OCI-LY7 (cell line): ENCODE measurements around the gene CLCA1. TPM values are rescaled to one million over a fixed set of nuclear protein-coding genes. Genes with fewer than 3 reads are reported as not detected.

ENCODE experiments used
- BruUV-seq: library from RNA; stranded (reverse); fragments of 400-500 nt; replicated peaks from 2 replicates; lab custom pipeline; 2021; lab: Mats Ljungman, UMichigan
- CTCF ChIA-PET: fragments of 300-600 bp; sonication (Branson Sonifier 250); formaldehyde crosslinking; loops from one replicate; lab custom pipeline; 2022; ENCODE audit warnings: antibody characterized with exemption; ENCODE audit not compliant: unreplicated experiment; lab: Charles Lee
- POLR2A ChIA-PET: fragments of 300-600 bp; sonication (Branson Sonifier 250); formaldehyde crosslinking; loops from one replicate; lab custom pipeline; 2022; ENCODE audit warnings: antibody characterized with exemption; lab: Charles Lee
- DNase-seq: peaks from one replicate; pipeline ENCODE4 v3.0.0-alpha.2; 2015; ENCODE audit warnings: low spot score
- H2AFZ ChIP-seq: fragments of 200-600 bp; sonication (generic), shearing (Covaris generic); 2 replicates; pipeline ENCODE4 v1.6.1; 2014; ENCODE audit warnings: mild to moderate bottlenecking, antibody characterized with exemption, low read length, moderate library complexity
- H3K27ac ChIP-seq: fragments of 200-600 bp; sonication (generic); 2 replicates; pipeline ENCODE4 v1.5.1; 2014; ENCODE audit warnings: mixed run types, low read depth, mild to moderate bottlenecking, moderate library complexity, low read length, inconsistent platforms; ENCODE audit not compliant: poor library complexity, severe bottlenecking
- H3K36me3 ChIP-seq: fragments of 200-600 bp; sonication (generic); 2 replicates; pipeline ENCODE4 v1.6.1; 2014; ENCODE audit warnings: mild to moderate bottlenecking, antibody characterized with exemption, low read length, moderate library complexity, mixed read lengths; ENCODE audit not compliant: insufficient read depth
- H3K4me1 ChIP-seq: fragments of 200-600 bp; sonication (generic); 2 replicates; pipeline ENCODE4 v1.5.1; 2014; ENCODE audit warnings: mild to moderate bottlenecking, low read length; ENCODE audit not compliant: insufficient read depth, poor library complexity, severe bottlenecking
- H3K4me2 ChIP-seq: fragments of 200-600 bp; sonication (generic); 2 replicates; pipeline ENCODE4 v1.6.1; 2014; ENCODE audit warnings: mild to moderate bottlenecking, low read length
- H3K4me3 ChIP-seq: fragments of 200-600 bp; sonication (generic); 2 replicates; pipeline ENCODE4 v1.5.1; 2014; ENCODE audit warnings: mild to moderate bottlenecking, low read depth, low read length; ENCODE audit not compliant: poor library complexity, severe bottlenecking
- H3K79me2 ChIP-seq: fragments of 200-600 bp; sonication (generic); 2 replicates; pipeline ENCODE4 v1.6.1; 2016; ENCODE audit warnings: low read depth, mild to moderate bottlenecking, low read length, moderate library complexity, mixed read lengths; ENCODE audit not compliant: insufficient read depth
- H3K9me2 ChIP-seq: fragments of 200-600 bp; sonication (generic); 2 replicates; pipeline ENCODE4 v1.6.1; 2016; ENCODE audit warnings: mild to moderate bottlenecking, low read length, mixed read lengths; ENCODE audit not compliant: insufficient read depth
- H3K9me3 ChIP-seq: fragments of 200-600 bp; sonication (generic); 2 replicates; pipeline ENCODE4 v1.6.1; 2014; ENCODE audit warnings: mild to moderate bottlenecking, mixed run types, low read length, mixed read lengths
- H4K20me1 ChIP-seq: fragments of 200-600 bp; sonication (generic); 2 replicates; pipeline ENCODE4 v1.6.1; 2014; ENCODE audit warnings: mild to moderate bottlenecking, antibody characterized with exemption, low read length, moderate library complexity, mixed read lengths; ENCODE audit not compliant: insufficient read depth
- CTCF ChIP-seq: fragments of 200-600 bp; sonication (generic); conservative IDR thresholded peaks from 2 replicates; pipeline ENCODE4 v1.5.1; 2014; ENCODE audit warnings: mild to moderate bottlenecking, antibody characterized with exemption, low read length, moderate library complexity, mixed read lengths
- EZH2phosphoT487 ChIP-seq: fragments of 200-600 bp; sonication (generic); IDR thresholded peaks from 2 replicates; pipeline ENCODE4 v1.6.1; 2018; ENCODE audit warnings: low read depth, borderline replicate concordance, mild to moderate bottlenecking, mixed run types, antibody characterized with exemption, low read length, moderate library complexity, mixed read lengths
- intact Hi-C: fragments of 100-400 bp; cut with micrococcal nuclease; formaldehyde crosslinking; loops from one replicate; pipeline ENCODE4 v1.10.0; 2022; ENCODE audit not compliant: unreplicated experiment
- total RNA-seq, 2 experiments: library from RNA; depleted of rRNA in 1 of 2; stranded (reverse); fragments of >200 nt in 1 of 2; shearing (Covaris generic) in 1 of 2; gene quantifications; 2 replicates each; pipeline ENCODE4 v1.2.3, GENCODE V29; 2014 to 2022

Gene CLCA1
- total RNA-seq, 2 experiments from 2014 or later = not detected

DNA sequence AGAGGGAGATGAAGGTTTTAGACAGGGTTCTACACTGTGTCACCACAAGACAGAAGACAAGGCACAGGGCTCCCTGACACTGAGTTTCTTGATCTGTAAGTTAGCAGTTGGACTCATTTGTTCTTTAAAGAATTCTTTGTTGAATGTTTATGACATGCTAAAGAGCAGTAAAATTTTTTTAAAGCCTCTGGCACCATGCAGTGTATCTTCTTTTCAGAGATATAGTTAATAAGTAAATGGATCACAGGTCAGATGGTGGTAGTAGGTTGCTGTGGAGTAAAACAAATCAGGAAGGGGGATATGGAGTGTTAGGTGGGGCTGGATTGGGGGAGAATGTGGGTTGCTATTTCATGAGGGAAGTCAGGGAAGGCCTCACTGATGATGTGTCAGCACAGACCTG lies 80.1 kb downstream of the CLCA1 start:
- Histone ChIP-seq H4K20me1 (no peaks in the 10 kb centered on the region), H3K4me2 (no peak overlapping the region), H3K79me2 (no peaks in the 10 kb centered on the region), H2AFZ (no peak overlapping the region), H3K9me2 (no peaks in the 10 kb centered on the region), H3K9me3 (no peaks in the 10 kb centered on the region), H3K4me1 (no peaks in the 10 kb centered on the region), H3K27ac (no peak overlapping the region), H3K4me3 (no peak overlapping the region), H3K36me3 (no peaks in the 10 kb centered on the region)
- no peak for TF ChIP-seq CTCF
- no peak for TF ChIP-seq EZH2phosphoT487
- POLR2A ChIA-PET = no interaction called here
- DNase-seq = no peak
- no TSS peak for BruUV-seq
- intact Hi-C loops = no loop called here
- CTCF ChIA-PET = no interaction called here

Other genes with a start within 250 kb of the CLCA1 start
- 24.7 and 26.2 TPM in 2 replicates for gene ODF2L, start 72.6 kb upstream of the CLCA1 start, total RNA-seq (2014; rRNA removed; shearing (Covaris generic))
- gene ODF2L, start 72.6 kb upstream of the CLCA1 start, total RNA-seq (2022) = 44.8 and 45.3 TPM in 2 replicates
- gene CLCA2, start 44.8 kb upstream of the CLCA1 start, total RNA-seq (2014; rRNA removed; shearing (Covaris generic)) = not detected in 2 replicates
- not detected in 2 replicates for gene CLCA2, start 44.8 kb upstream of the CLCA1 start, total RNA-seq (2022)
- gene CLCA4, start 78.2 kb downstream of the CLCA1 start, total RNA-seq (2014; rRNA removed; shearing (Covaris generic)) = not detected in 2 replicates
- gene CLCA4, start 78.2 kb downstream of the CLCA1 start, total RNA-seq (2022) = not detected in 2 replicates
- 17.7 and 18.9 TPM in 2 replicates for gene SH3GLB1, start 235.6 kb downstream of the CLCA1 start, total RNA-seq (2014; rRNA removed; shearing (Covaris generic))
- gene SH3GLB1, start 235.6 kb downstream of the CLCA1 start, total RNA-seq (2022) = 37.5 and 39.7 TPM in 2 replicates